ENCODE measurements around the gene RAN.
"Not testable (repeated sequence)": the region's sequence is repeated elsewhere in the genome, so short reads cannot be mapped to it uniquely, and the experiment has no call there.

Gene RAN

DNA sequence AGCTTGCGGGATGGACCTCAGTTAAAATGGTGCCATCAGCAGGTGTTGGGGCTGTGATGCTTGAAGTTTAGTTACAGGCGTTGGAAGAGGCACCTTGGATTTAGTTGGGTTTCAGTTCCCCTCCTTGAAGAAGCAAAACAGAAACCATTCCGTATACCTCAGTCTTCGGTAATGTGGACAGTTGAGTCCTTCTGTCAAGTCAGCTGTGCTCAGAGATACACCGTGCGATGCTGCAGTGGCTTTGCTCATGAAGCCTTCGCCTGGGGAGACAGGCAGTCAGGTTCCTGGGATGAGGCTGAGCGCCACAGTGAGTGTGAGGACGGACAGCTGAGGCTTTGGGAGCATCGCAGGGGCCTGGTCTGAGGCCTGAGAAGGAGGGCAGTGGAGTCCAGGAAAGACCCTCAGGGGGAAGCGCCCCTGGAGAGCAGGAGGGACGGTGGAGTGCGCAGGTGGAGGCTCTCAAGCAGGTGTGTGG lies 7.4 kb downstream of the RAN start:
- peak in 1 of 2 donors; percentile 12 for DNase-seq

DNA sequence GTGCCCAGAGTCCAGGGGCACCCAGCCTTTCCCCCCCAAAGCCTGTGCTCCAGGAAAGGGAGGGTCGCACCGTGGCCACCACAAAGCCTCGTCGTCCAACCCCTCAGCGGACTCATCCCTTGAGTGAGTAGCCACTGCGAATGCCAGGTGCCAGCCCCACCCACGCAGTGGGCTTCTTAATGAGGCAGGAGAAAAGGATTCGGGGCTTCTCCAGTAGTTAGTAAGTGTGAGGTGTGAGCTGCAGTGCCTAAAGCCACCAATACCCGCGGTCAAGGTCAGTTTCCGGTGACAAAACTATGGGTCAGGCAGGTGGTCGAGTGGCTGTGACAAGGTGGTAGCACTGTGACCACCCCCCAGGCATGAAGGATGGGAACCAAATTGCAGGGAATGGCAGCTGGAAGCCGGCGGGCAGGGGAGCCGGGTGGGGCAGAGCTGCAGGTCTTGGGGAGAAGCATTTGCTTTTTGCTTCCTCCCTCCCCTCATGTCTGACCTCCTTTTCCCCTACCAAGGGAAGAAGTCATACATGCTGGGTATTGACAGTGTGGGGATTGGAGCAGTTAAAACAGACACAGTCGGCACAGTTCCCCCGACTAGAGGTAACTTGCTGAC lies 8.0 kb downstream of the RAN start:
- no peak for DNase-seq

DNA sequence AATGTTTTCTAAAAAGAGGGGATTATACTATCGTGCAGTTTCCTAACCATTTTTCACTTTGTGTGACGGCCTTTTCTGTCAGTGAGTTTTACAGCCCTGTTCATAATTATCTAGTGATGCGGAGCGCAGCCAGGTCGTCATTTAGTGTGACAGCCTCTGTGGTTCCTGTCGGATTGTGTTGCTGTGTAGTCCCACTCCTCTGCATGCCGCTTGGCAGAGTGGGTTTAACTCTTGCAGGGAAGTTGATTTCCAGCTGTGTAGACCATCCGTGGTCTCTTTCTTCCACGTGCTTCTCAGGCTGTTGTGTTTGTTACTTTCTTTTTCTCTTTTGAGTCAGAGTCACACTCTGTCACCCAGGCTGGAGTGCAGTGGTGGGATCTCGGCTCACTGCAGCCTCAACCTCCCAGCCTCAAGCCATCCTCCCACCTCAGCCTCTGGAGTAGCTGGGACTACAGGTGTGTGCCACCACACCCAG lies 8.6 kb downstream of the RAN start:
- peak in 1 of 2 donors; percentile 13 for DNase-seq

DNA sequence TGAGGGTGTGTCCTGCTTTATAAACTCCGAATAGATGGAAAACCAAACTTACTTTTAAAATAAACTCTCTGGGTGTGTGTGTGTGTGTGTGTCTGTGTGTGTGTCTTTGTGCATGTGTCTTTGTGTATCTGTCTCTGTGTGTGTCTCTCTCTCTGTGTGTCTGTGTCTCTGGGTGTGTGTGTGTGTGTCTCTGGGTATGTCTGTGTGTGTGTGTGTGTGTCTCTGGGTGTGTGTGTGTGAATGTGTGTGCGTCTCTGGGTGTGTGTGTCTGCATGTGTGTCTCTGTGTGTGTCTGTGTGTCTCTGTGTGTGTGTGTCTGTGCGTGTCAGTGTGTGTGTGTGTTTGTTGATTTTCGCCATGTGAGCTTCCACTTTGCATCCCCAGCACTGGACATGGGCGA lies 9.2 kb downstream of the RAN start:
- DNase-seq, result no peak

DNA sequence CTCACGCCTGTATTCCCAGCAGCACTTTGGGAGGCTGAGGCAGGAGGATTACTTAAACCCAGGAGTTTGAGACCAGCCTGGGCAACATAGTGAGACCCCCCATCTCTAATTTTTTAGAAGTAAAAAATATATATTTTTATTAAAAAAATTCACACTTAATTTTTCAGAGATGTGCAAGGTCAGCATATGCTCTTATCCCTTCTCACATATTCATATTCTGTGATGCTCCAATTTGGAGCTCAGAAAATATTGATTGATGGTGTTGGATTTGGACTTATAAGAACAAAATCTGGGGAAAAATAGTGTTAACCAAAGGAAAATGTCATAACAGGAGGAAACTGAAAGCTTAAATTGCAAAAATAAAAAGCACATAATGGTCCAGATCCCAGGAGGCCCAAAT lies 9.7 kb downstream of the RAN start:
- DNase-seq, result no peak

DNA sequence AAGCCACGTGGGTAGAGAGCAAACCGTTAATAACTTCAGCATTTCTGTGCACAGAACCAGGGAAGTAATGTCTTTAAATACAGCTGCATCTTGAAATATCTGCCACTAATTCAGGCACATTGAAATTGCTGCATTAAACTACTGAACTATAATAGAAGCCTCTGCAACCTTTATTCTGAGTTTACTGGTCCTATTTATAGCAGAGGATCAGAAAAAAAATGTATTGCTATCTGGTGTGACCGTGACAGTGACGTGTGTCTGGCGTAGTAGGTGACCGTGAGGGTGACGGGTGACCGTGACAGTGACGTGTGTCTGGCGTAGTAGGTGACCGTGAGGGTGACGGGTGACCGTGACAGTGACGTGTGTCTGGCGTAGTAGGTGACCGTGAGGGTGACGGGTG lies 15.3 kb downstream of the RAN start:
- not testable (repeated sequence) for DNase-seq

DNA sequence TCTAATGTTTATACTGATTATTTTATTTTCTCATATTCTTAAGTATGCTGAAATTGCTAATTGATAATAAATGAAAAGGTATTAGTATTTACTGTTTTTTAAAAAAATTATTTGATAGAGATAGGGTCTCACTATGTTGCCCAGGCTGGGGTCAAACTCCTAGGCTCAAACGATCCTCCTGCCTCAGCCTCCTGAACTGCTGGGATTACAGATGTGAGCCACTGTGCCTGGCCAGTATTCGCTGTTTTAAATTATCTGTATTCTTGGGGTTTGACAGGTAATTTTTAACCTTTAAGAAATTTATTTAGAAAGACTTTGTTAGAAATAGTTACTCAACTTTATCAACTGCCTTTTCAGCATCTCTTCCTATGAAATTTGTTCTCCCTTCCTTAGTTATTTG lies 32.2 kb downstream of the RAN start:
- no peak for DNase-seq

DNA sequence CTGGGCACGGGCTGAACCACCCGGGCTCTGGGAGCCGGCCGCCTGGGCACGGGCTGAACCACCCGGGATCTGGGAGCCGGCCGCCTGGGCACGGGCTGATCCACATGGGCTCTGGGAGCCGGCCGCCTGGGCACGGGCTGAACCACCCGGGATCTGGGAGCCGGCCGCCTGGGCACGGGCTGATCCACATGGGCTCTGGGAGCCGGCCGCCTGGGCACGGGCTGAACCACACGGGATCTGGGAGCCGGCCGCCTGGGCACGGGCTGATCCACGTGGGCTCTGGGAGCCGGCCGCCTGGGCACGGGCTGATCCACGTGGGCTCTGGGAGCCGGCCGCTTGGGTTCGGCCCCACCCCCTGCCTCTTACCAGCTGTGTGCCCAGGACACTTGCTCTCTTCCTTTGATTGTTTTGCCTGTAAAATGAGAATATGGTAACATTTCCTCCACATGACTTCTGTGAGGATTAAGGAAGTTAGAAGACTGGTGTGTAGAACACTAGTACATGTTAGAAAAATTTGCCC lies 33.1 kb downstream of the RAN start:
- not testable (repeated sequence) for DNase-seq

DNA sequence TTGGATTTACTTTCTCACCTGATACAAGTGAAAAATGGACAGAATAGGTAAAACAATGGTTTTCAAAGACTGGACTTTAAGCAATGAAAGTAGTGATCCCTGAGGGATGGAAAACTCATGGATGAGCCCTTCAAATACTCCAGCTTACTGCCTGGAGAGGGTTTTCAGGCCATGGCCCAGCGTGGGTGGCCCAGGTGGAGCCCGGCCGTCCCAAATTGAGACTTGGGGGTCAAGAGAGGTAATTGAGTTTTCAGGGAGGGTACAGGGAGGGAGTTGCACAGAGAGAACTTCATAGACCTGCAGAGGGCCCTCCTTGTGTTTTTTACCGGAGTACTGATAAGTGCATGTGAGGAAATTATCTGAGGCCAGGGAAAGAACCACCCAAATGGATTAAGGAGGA lies 37.2 kb downstream of the RAN start:
- no peak for DNase-seq

DNA sequence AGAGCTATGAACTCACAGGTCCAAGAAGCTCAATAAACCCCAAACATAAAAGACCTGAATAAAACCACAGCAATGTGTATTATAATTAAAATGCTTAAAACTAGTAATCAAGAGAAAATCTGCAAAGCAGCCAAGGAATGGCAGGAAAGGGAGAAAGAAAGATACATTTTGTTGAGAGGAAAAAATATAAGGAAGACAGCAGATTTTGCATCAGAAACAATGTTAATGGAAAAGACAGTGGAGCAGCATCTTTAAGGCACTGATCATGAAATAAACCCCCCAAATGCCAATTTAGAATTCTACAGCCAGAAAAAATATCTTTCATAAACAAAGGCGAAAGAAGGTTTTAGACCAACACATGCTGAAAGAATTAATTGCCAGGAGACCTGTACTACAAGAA lies 39.3 kb downstream of the RAN start:
- DNase-seq, result no peak

DNA sequence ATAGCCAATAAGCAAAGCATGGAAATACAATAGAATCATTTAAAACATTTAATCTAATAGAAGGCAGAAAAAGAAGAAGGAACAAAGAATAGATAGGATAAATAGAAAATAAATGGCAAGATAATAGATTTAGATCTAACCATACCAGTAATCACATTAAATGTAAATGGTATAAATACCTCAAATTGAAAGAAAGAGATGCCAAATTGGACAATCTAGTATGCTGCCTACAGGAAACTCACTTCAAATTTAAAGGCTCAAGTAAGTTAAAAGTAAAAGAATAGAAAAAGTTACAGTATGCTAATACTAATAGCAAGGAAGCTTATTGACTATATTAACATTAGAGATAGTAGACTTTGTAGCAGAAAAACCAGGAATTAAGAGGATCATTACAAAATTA lies 40.1 kb downstream of the RAN start:
- no peak for DNase-seq

DNA sequence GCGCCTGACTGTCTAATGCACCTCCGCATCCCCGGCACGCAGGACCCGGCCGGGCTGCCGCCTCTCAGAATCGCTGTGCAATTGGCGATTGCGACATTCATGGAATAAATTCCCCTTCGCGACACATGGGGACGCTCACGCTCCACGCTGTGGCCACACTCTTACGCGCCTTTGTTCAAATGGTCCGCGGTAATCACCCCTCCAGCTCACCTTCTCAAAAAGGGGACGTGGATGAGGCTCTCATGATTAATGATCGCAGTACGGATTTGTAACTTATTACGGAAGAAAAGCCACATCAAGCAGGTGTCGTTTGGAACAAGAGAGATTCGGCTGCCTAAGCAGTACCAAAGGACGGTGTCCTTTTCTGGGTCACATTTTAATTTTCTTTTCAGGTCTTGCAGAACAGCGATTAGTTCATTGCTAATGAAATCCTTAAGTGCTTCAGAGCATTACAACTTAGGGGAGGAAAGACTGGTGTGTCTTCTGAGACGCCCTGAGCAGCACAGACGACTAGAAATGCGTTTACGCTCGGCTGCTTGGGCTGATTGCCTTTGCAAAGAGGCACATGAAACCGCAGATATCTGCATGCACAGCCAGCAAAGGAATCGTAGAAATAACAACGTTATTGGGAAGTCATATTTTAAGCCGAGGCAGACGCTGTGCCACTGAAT lies 44.5 kb downstream of the RAN start:
- DNase-seq, result peak in 1 of 2 donors; percentile 52

DNA sequence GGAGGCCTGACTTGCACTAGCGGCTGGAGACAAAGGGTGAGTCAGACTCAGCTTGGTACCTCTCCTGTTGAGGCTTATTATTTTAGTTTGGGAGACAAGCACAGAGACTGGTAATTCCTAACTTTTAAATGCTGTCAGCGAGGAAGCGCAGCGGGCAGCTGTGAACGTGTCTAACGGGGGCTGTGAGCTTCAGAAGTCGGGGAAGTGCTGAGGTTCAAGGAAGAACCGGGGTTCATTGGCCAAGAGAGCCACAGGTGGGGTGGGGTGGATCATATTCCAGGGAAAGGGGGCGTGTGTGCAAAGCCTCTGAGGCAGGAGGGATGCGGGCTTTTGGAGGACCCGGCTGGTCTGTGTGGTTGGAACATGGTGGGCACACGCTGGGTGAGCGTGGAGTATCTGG lies 45.7 kb downstream of the RAN start:
- DNase-seq, result no peak

DNA sequence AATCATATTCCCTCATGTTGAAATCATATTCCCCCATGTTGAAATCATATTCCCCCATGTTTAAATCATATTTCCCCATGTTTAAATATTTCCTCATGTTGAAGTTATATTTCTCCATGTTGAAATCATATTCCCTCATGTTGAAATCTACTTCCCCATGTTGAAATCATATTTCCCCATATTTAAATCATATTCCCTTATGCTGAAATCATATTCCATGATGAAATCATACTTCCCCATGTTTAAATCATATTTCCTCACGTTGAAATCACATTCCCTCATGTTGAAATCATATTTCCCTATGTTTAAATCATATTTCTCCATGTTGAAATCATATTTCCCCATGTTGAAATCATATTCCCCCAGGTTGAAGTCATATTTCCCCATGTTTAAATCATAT lies 47.2 kb downstream of the RAN start:
- DNase-seq, result no peak

DNA sequence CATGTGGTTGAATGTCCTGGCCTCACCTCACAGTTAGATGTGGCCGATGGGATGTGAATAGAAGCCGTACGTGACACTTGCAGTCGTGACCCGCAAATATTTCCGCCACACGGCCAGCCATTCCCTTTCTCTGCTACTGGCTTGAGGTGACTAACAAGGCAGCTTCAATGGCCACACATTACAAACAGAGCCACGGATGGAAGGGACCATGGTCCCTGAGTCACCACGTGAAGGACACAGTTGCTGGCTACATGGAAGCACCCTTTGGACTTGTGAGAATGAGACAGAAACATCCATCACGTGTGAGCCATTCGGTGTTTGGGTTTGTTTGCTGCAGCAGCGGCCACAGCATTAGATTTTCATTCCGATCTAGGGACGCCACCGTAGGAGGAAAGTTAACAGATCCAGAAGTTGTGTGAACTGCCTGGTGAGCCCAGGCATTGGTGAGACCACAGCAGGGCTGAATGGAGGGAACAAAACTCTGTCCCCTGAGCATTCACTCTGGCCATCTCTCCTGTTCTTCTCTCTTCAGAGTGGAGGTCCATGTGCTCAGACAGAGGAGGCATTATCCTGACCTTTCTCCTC lies 48.3 kb downstream of the RAN start:
- DNase-seq, result no peak

DNA sequence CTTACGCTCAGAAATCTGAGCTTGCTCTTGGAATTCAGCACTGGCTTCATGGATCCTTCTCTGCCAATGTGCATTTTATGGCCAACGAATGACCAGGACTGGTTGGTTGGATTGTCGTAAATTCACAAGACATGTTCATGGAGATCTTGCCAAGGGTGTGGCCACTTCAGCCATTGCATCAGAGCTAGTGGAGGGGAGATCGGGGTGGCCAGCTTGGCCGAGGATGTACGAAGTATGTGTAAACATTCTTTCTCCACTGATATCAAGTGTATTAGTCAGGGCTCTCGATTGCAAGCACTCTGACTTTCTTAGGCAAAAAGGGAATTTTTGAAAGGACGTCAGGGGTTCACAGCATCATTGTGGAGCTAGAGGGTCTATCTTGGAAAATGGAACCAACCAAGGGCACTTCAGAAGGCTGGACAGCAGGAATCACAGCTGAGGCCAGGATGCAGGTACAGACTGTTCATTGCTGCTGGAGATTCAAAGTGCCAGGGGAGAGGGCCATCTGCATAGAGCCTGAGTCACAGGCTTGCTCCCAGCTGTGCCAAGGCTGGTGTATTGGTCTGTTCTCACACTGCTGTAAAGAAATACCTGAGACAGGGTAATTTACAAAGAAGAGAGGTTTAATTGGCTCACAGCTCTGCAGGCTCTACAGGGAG lies 49.0 kb downstream of the RAN start:
- no peak for DNase-seq

DNA sequence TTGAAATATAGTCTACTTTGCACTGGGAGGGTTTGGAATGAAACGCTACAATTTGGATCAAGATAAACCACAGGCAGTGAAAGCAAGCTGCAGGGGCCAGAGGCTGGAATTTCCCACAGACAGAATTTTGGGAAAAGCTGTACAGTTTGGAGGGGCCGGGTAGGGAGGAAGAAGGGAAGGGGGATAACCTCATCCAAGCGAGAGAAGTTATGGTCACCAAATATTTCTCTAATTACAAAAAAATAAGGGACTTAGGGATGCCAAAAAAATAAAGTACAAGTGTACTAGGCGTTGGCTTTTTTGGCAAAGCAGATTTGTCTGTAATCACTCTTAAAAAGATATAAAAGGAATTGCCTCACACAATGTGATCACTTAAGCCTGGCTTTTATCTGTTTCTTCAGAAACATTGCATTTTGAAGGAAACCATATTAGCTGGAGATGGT lies 50.7 kb downstream of the RAN start:
- no peak for DNase-seq

DNA sequence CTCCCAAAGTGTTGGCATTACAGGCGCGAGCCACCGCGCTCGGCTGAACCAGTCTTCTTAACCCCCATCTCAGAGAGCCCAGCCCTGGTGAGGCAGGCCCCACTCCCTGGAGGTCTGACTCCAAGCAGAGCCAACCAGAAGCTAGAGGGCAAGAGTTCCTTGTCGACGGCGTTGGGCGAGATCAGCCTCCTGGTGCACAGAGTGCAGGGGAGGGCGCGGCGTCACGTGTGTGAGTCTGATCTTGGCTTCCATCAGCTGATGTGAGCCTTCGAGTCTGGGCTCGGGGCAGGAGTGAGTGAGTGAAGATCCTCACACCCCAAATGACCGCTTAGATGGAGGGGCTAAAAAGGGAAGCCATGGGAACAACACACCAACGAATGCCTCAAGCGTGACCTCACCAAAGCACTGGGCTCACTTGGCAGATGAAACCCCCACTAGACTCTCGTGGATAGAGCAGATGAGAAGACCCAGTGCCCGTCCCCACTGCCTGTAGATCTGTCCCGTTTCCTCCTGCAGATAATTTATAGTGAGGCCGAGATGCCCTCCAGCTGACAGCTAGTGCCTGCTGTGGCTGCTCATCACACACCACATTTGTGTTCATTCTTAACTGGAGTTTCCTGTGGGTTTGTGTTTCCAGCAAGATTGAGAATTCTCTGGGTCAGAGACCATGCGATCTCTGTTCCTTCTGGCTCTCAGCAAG lies 53.2 kb downstream of the RAN start:
- DNase-seq, result no peak

DNA sequence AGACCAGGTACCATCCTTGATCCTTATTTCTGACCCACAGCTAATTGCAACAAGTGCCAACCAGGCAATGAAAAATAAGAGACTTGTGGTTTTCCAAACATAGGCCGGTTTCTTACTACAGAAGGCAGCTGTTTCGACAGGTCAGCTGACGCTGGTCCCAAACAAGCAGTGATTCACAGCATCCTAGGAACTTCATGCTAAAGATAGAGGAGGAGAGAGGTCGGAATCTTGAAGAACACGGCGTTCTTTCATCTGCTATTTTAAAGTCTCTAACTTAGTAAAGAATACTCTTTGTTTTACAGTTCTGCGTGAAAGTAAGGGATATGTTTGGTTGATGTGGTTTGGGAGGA lies 53.8 kb downstream of the RAN start:
- no peak for DNase-seq

All from CD4-positive, alpha-beta T cell treated with Interleukin-4 for 1 hour (primary cell).